GM18526 (cell line): ENCODE measurements around the gene CST6.
A peak's percentile ranks its signal among the peaks of the same experiment; 100 is the strongest.

Source experiments
- POLR2A ChIP-seq: IDR thresholded peaks from 3 replicates; pipeline ENCODE4 v1.6.1; 2011; ENCODE audit not compliant: insufficient read length; ENCODE audit errors: extremely low read depth

The CST6 gene

GRCh38 chr11:65979261-65979759 lies 32.5 kb upstream of the CST6 start:
- TF ChIP-seq POLR2A, result no peak

- no peak for TF ChIP-seq POLR2A
Observed at GRCh38 chr11:65981101-65981740, 30.6 kb upstream of the CST6 start.

GRCh38 chr11:65981972-65982823 lies 29.6 kb upstream of the CST6 start:
- no peak for TF ChIP-seq POLR2A

- TF ChIP-seq POLR2A, result no peak
Observed at GRCh38 chr11:65982824-65983588, 28.8 kb upstream of the CST6 start.

GRCh38 chr11:65983589-65983987 lies 28.2 kb upstream of the CST6 start:
- no peak for TF ChIP-seq POLR2A

GRCh38 chr11:65987336-65987735 lies 24.5 kb upstream of the CST6 start:
- no peak for TF ChIP-seq POLR2A

- TF ChIP-seq POLR2A, result no peak
Observed at GRCh38 chr11:65988791-65989592, 22.8 kb upstream of the CST6 start.

- no peak for TF ChIP-seq POLR2A
Observed at GRCh38 chr11:65992056-65992455, 19.8 kb upstream of the CST6 start.

- no peak for TF ChIP-seq POLR2A
Observed at GRCh38 chr11:65997286-65997685, 14.5 kb upstream of the CST6 start.

GRCh38 chr11:66001942-66002647 lies 9.7 kb upstream of the CST6 start, which contains the start of the genes BANF1 and EIF1AD:
Gene BANF1 (plus strand): TSS chr11:66002503. CDS start chr11:66003251, 748 bp downstream.
Gene EIF1AD (minus strand): TSS chr11:66002157. CDS start chr11:66000389, 1,768 bp downstream.
- peak; percentile 84 for TF ChIP-seq POLR2A

- TF ChIP-seq POLR2A, result no peak
Observed at GRCh38 chr11:66002648-66003225, 9.1 kb upstream of the CST6 start.

GRCh38 chr11:66003291-66003690 lies 8.5 kb upstream of the CST6 start:
- TF ChIP-seq POLR2A, result no peak

- TF ChIP-seq POLR2A, result no peak
Observed at GRCh38 chr11:66004186-66004585, 7.6 kb upstream of the CST6 start.
